Islet of Langerhans (tissue), 1 donor: Measurements from ENCODE around the gene PCLAF.
A peak's percentile ranks its signal among the peaks of the same experiment; 100 is the strongest.
"Not testable (repeated sequence)": the region's sequence is repeated elsewhere in the genome, so short reads cannot be mapped to it uniquely, and the experiment has no call there.

ENCODE experiments used
- FAIRE-seq: peaks from one replicate; lab custom pipeline; 2011; peaks lifted over from hg19 to GRCh38; lab: Jason Lieb, UNC

PCLAF gene

GRCh38 chr15:64361259-64361658 lies 20.0 kb downstream of the PCLAF start:
- FAIRE-seq: no peak

GRCh38 chr15:64356710-64357040 lies 24.6 kb downstream of the PCLAF start:
- FAIRE-seq: no peak

- peak; percentile 36 for FAIRE-seq
Measured at GRCh38 chr15:64355944-64356709, 25.1 kb downstream of the PCLAF start, which contains the start of gene CSNK1G1. TSS of gene CSNK1G1 (minus strand) at chr15:64356173. CDS start at chr15:64300499, 55,674 bp downstream.

- no peak for FAIRE-seq
Measured at GRCh38 chr15:64355348-64355943, 25.8 kb downstream of the PCLAF start.

GRCh38 chr15:64354688-64355344 lies 26.4 kb downstream of the PCLAF start:
- no peak for FAIRE-seq

GRCh38 chr15:64351265-64351664 lies 30.0 kb downstream of the PCLAF start:
- no peak for FAIRE-seq

- no peak for FAIRE-seq
Measured at GRCh38 chr15:64349375-64349774, 31.9 kb downstream of the PCLAF start.

- no peak for FAIRE-seq
Measured at GRCh38 chr15:64348455-64348854, 32.8 kb downstream of the PCLAF start.

- not testable (repeated sequence) for FAIRE-seq
Measured at GRCh38 chr15:64346242-64346641, 35.0 kb downstream of the PCLAF start.

GRCh38 chr15:64344651-64345294 lies 36.5 kb downstream of the PCLAF start:
- peak; percentile 97 for FAIRE-seq

GRCh38 chr15:64343841-64344240 lies 37.4 kb downstream of the PCLAF start:
- FAIRE-seq: no peak

GRCh38 chr15:64343222-64343621 lies 38.0 kb downstream of the PCLAF start:
- FAIRE-seq: no peak

- no peak for FAIRE-seq
Measured at GRCh38 chr15:64341961-64342360, 39.3 kb downstream of the PCLAF start.

GRCh38 chr15:64340355-64340754 lies 40.9 kb downstream of the PCLAF start:
- no peak for FAIRE-seq

GRCh38 chr15:64337761-64338160 lies 43.5 kb downstream of the PCLAF start:
- FAIRE-seq: no peak

GRCh38 chr15:64333986-64334929 lies 47.0 kb downstream of the PCLAF start:
- FAIRE-seq: no peak

GRCh38 chr15:64333516-64333915 lies 47.7 kb downstream of the PCLAF start:
- FAIRE-seq: no peak

- FAIRE-seq: not testable (repeated sequence)
Measured at GRCh38 chr15:64331668-64332067, 49.6 kb downstream of the PCLAF start.

- FAIRE-seq: not testable (repeated sequence)
Measured at GRCh38 chr15:64326975-64327374, 54.3 kb downstream of the PCLAF start.

- not testable (repeated sequence) for FAIRE-seq
Measured at GRCh38 chr15:64326458-64326857, 54.8 kb downstream of the PCLAF start.

- no peak for FAIRE-seq
Measured at GRCh38 chr15:64324165-64324877, 56.9 kb downstream of the PCLAF start.
